Hepatocyte (in vitro differentiated cells): ENCODE data around the gene CELSR1.

Experiments used
- EZH2 ChIP-seq: fragments of 200-600 bp; sonication (generic); IDR thresholded peaks from 2 replicates; pipeline ENCODE4 v1.6.1; 2016; ENCODE audit warnings: antibody characterized with exemption, mild to moderate bottlenecking, borderline replicate concordance
- TF ChIP-seq, protein P1 (sequence below): fragments of 200-600 bp; sonication (generic); IDR thresholded peaks from 2 replicates; pipeline ENCODE4 v1.5.1; 2016; ENCODE audit warnings: antibody characterized with exemption, mild to moderate bottlenecking; ENCODE audit not compliant: poor library complexity

DNA sequence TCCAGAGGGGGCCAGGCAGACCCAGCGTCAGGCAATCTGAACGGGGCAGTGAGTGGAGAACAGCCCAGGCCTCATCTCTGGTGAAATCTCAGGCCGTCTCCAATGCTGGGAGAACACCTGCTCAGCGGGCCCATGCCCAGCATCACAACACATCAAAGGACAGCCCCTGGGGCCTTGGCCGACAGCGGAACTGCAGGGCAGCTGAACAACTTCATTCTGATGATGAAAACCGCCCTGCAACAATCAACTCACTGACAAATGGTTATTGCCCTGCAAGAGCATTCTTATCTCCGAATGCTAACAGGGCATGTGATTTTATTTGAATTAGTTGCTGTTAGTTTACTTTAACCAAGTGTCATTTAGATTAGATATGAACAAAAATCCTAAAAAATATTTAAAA lies 14.6 kb downstream of the CELSR1 start:
- no peak for TF ChIP-seq EZH2
- TF ChIP-seq, protein P1, sequence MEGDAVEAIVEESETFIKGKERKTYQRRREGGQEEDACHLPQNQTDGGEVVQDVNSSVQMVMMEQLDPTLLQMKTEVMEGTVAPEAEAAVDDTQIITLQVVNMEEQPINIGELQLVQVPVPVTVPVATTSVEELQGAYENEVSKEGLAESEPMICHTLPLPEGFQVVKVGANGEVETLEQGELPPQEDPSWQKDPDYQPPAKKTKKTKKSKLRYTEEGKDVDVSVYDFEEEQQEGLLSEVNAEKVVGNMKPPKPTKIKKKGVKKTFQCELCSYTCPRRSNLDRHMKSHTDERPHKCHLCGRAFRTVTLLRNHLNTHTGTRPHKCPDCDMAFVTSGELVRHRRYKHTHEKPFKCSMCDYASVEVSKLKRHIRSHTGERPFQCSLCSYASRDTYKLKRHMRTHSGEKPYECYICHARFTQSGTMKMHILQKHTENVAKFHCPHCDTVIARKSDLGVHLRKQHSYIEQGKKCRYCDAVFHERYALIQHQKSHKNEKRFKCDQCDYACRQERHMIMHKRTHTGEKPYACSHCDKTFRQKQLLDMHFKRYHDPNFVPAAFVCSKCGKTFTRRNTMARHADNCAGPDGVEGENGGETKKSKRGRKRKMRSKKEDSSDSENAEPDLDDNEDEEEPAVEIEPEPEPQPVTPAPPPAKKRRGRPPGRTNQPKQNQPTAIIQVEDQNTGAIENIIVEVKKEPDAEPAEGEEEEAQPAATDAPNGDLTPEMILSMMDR = no peak
